Epithelial cell of esophagus (primary cell): ENCODE results near the gene CDH4.

Source experiments
- DNase-seq: peaks from one replicate; pipeline ENCODE4 v3.0.0; 2010; ENCODE audit warnings: low read depth
- H3K4me3 ChIP-seq: 2 replicates; pipeline ENCODE4 v1.5.1; 2011; ENCODE audit warnings: mild to moderate bottlenecking, low read length, control low read depth
- TF ChIP-seq, protein P1 (sequence below): IDR thresholded peaks from 2 replicates; pipeline ENCODE4 v1.5.1; 2011; ENCODE audit warnings: low read depth, mild to moderate bottlenecking, low read length, control low read depth, inconsistent platforms; ENCODE audit not compliant: insufficient read depth; ENCODE audit errors: missing control alignments

Gene CDH4

GRCh38 chr20:61702246-61702645 is 450.2 kb downstream of the CDH4 start:
- no peak overlapping the region for H3K4me3 ChIP-seq
- TF ChIP-seq, protein P1, sequence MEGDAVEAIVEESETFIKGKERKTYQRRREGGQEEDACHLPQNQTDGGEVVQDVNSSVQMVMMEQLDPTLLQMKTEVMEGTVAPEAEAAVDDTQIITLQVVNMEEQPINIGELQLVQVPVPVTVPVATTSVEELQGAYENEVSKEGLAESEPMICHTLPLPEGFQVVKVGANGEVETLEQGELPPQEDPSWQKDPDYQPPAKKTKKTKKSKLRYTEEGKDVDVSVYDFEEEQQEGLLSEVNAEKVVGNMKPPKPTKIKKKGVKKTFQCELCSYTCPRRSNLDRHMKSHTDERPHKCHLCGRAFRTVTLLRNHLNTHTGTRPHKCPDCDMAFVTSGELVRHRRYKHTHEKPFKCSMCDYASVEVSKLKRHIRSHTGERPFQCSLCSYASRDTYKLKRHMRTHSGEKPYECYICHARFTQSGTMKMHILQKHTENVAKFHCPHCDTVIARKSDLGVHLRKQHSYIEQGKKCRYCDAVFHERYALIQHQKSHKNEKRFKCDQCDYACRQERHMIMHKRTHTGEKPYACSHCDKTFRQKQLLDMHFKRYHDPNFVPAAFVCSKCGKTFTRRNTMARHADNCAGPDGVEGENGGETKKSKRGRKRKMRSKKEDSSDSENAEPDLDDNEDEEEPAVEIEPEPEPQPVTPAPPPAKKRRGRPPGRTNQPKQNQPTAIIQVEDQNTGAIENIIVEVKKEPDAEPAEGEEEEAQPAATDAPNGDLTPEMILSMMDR: no peak
- no peak for DNase-seq

DNA sequence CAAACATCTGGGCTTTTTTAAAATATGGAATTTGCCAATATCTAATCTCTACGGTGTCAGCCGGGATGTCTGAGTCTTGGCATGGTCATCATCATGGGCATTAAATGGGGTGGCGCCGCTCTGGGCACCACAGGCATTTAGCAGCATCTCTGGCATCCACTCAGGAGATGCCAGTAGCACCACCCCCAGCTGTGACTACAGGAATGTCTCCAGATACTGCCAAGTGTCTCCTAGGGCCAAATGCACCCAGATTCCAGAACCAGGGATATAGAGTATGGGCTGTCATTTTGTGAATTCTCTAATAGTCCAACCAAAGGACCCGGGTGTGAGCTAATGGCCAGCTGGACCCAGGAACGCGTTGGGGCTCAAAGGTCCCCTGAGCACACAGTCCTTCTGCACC is 452.6 kb downstream of the CDH4 start:
- TF ChIP-seq, protein P1: no peak
- H3K4me3 ChIP-seq: no peak overlapping the region
- no peak for DNase-seq

- TF ChIP-seq, protein P1: no peak
- DNase-seq: no peak
- H3K4me3 ChIP-seq: no peak overlapping the region
These were observed 453.6 kb downstream of the CDH4 start for GRCh38 chr20:61705386-61706258.

GRCh38 chr20:61706259-61706961 is 454.3 kb downstream of the CDH4 start:
- H3K4me3 ChIP-seq: no peak overlapping the region
- no peak for DNase-seq
- TF ChIP-seq, protein P1: no peak

- no peak overlapping the region for H3K4me3 ChIP-seq
- no peak for DNase-seq
- TF ChIP-seq, protein P1: no peak
These were observed 456.8 kb downstream of the CDH4 start for GRCh38 chr20:61708891-61709290.

- TF ChIP-seq, protein P1: no peak
- no peak overlapping the region for H3K4me3 ChIP-seq
- DNase-seq: no peak
These were observed 458.0 kb downstream of the CDH4 start for GRCh38 chr20:61710108-61710507.
